Neural progenitor cell (in vitro differentiated cells): ENCODE results near the gene ENC1. TPM values are rescaled to one million over a fixed set of nuclear protein-coding genes. Genes with fewer than 3 reads are reported as not detected.
A peak's percentile ranks its signal among the peaks of the same experiment; 100 is the strongest.

ENCODE experiments used
- DNase-seq: peaks from one replicate; pipeline ENCODE4 v3.0.0-alpha.2; 2016; ENCODE audit warnings: low spot score
- H2AFZ ChIP-seq: fragments of 200-600 bp; sonication (generic); replicated peaks from 2 replicates; pipeline ENCODE4 v1.6.1; 2016; ENCODE audit warnings: antibody characterized with exemption
- H3F3A ChIP-seq: fragments of 200-600 bp; sonication (generic); 2 replicates; pipeline ENCODE4 v1.6.1; 2016; ENCODE audit warnings: antibody characterized with exemption, low read depth
- H3K27ac ChIP-seq: fragments of 200-600 bp; sonication (generic); 2 replicates; pipeline ENCODE4 v1.5.1; 2016; ENCODE audit warnings: mild to moderate bottlenecking
- H3K27me3 ChIP-seq: fragments of 200-600 bp; sonication (generic); 2 replicates; pipeline ENCODE4 v1.6.1; 2016; ENCODE audit warnings: mild to moderate bottlenecking, moderate library complexity
- H3K36me3 ChIP-seq: fragments of 200-600 bp; sonication (generic); 2 replicates; pipeline ENCODE4 v1.5.1; 2016
- H3K4me1 ChIP-seq: fragments of 200-600 bp; sonication (generic); 2 replicates; pipeline ENCODE4 v1.6.1; 2016; ENCODE audit warnings: mixed run types
- H3K4me2 ChIP-seq: fragments of 200-600 bp; sonication (generic); 2 replicates; pipeline ENCODE4 v1.6.1; 2016
- H3K4me3 ChIP-seq: fragments of 200-600 bp; sonication (generic); 2 replicates; pipeline ENCODE4 v1.5.1; 2016
- H3K79me2 ChIP-seq: fragments of 200-600 bp; sonication (generic); 2 replicates; pipeline ENCODE4 v1.6.1; 2016; ENCODE audit warnings: low read depth
- H3K9ac ChIP-seq: fragments of 200-600 bp; sonication (generic); 2 replicates; pipeline ENCODE4 v1.6.1; 2016
- H3K9me3 ChIP-seq: fragments of 200-600 bp; sonication (generic); 2 replicates; pipeline ENCODE4 v1.5.1; 2016; ENCODE audit warnings: low read depth
- H4K20me1 ChIP-seq: fragments of 200-600 bp; sonication (generic); 2 replicates; pipeline ENCODE4 v1.6.1; 2016; ENCODE audit warnings: low read depth
- H3K27ac Mint-ChIP-seq: 3 replicates; pipeline ENCODE4 v1.8.0; 2021; ENCODE audit warnings: mixed read lengths
- H3K27me3 Mint-ChIP-seq: 2 replicates; pipeline ENCODE4 v1.8.0; 2022; ENCODE audit warnings: low read depth, mild to moderate bottlenecking, inconsistent platforms, moderate library complexity, mixed read lengths; ENCODE audit not compliant: insufficient read depth
- H3K36me3 Mint-ChIP-seq: 3 replicates; pipeline ENCODE4 v1.8.0; 2021; ENCODE audit warnings: mixed read lengths
- H3K4me1 Mint-ChIP-seq: 3 replicates; pipeline ENCODE4 v1.8.0; 2021; ENCODE audit warnings: mixed read lengths
- H3K4me3 Mint-ChIP-seq: 3 replicates; pipeline ENCODE4 v1.8.0; 2021; ENCODE audit warnings: mild to moderate bottlenecking, moderate library complexity, mixed read lengths
- H3K9me3 Mint-ChIP-seq: 3 replicates; pipeline ENCODE4 v1.8.0; 2020; ENCODE audit warnings: mixed read lengths
- CTCF ChIP-seq: fragments of 200-600 bp; sonication (generic); IDR thresholded peaks from 2 replicates; pipeline ENCODE4 v1.5.1; 2017; ENCODE audit warnings: antibody characterized with exemption, mild to moderate bottlenecking
- EZH2 ChIP-seq: fragments of 200-600 bp; sonication (generic); IDR thresholded peaks from 2 replicates; pipeline ENCODE4 v1.6.1; 2017; ENCODE audit warnings: antibody characterized with exemption, mild to moderate bottlenecking, moderate library complexity
- EZH2phosphoT487 ChIP-seq: fragments of 200-600 bp; sonication (generic); IDR thresholded peaks from 2 replicates; pipeline ENCODE4 v1.6.1; 2017; ENCODE audit warnings: antibody characterized with exemption
- total RNA-seq: library from RNA; depleted of rRNA; stranded (reverse); fragments of >200 nt; gene quantifications from 2 replicates; pipeline ENCODE4 v1.2.3, GENCODE V29; 2015; ENCODE audit warnings: low replicate concordance

The ENC1 gene
- total RNA-seq, 1 donor from 2014 or later, result 73.8 TPM

DNA sequence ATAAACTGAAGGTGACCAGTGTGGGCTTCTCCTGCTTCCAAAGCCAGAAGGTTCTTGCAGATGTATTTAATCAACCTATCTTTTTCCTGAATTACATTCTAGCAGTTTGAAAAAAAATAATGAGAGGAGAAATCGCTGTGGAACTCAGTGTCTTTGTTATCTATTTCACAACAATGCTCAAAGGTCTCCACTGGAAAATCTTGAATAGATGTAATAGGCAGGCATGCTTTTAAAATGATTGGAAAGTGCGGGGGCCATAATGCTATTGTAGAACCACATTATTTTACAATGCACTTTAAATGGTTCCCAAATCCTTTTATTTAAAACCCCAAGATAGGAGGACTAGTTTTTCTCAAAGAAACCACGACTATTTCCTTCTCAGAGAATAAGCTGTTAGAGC lies 23.3 kb downstream of the ENC1 start:
- no peak for TF ChIP-seq CTCF
- no peak for TF ChIP-seq EZH2phosphoT487
- no peak for TF ChIP-seq EZH2
- Histone ChIP-seq H3K9ac (no peak overlapping the region), H3F3A (peaks cover 9% of the 10 kb centered on the region), H3K36me3 (no peaks in the 10 kb centered on the region), H3K27me3 (no peaks in the 10 kb centered on the region), H3K9me3 (no peaks in the 10 kb centered on the region), H2AFZ (no peak overlapping the region), H3K4me3 (no peak overlapping the region), H3K27ac (no peak overlapping the region), H4K20me1 (no peaks in the 10 kb centered on the region), H3K4me1 (peaks cover 18% of the 10 kb centered on the region), H3K79me2 (no peaks in the 10 kb centered on the region), H3K4me2 (no peak overlapping the region)
- no peak for DNase-seq
- Mint-ChIP-seq H3K4me1 (peaks cover 19% of the 10 kb centered on the region), H3K36me3 (no peaks in the 10 kb centered on the region), H3K4me3 (no peak overlapping the region), H3K27me3 (no peaks in the 10 kb centered on the region), H3K9me3 (peaks cover 10% of the 10 kb centered on the region), H3K27ac (no peak overlapping the region)

GRCh38 chr5:74616236-74617146 lies 24.0 kb downstream of the ENC1 start:
- H4K20me1 ChIP-seq, result no peaks in the 10 kb centered on the region
- peak overlapping the region; percentile 25 for H3K27ac Mint-ChIP-seq
- H3K79me2 ChIP-seq, result no peaks in the 10 kb centered on the region
- no peak for DNase-seq
- H3K9ac ChIP-seq, result no peak overlapping the region
- H3K27ac ChIP-seq, result no peak overlapping the region
- H3K27me3 Mint-ChIP-seq, result no peaks in the 10 kb centered on the region
- H3K4me3 Mint-ChIP-seq, result no peak overlapping the region
- H3K36me3 Mint-ChIP-seq, result no peaks in the 10 kb centered on the region
- peaks cover 19% of the 10 kb centered on the region for H3K4me1 Mint-ChIP-seq
- TF ChIP-seq CTCF (no peak), EZH2 (no peak), EZH2phosphoT487 (no peak)
- no peaks in the 10 kb centered on the region for H3K27me3 ChIP-seq
- H3K4me3 ChIP-seq, result no peak overlapping the region
- no peak overlapping the region for H3K4me2 ChIP-seq
- peaks cover 10% of the 10 kb centered on the region for H3K9me3 Mint-ChIP-seq
- H3K36me3 ChIP-seq, result no peaks in the 10 kb centered on the region
- no peaks in the 10 kb centered on the region for H3K9me3 ChIP-seq
- peaks cover 18% of the 10 kb centered on the region for H3K4me1 ChIP-seq
- peaks cover 9% of the 10 kb centered on the region for H3F3A ChIP-seq
- H2AFZ ChIP-seq, result no peak overlapping the region

- H4K20me1 ChIP-seq, result no peaks in the 10 kb centered on the region
- H3K4me3 ChIP-seq, result no peak overlapping the region
- Mint-ChIP-seq H3K9me3 (no peaks in the 10 kb centered on the region), H3K36me3 (no peaks in the 10 kb centered on the region), H3K4me1 (peaks cover 29% of the 10 kb centered on the region), H3K4me3 (no peak overlapping the region), H3K27me3 (peaks cover 2% of the 10 kb centered on the region), H3K27ac (no peak overlapping the region)
- no peak overlapping the region for H3K4me2 ChIP-seq
- H3K27me3 ChIP-seq, result no peaks in the 10 kb centered on the region
- no peaks in the 10 kb centered on the region for H3K9me3 ChIP-seq
- no peak overlapping the region for H2AFZ ChIP-seq
- no peak overlapping the region for H3K27ac ChIP-seq
- peaks cover 15% of the 10 kb centered on the region for H3K4me1 ChIP-seq
- H3F3A ChIP-seq, result peaks cover 9% of the 10 kb centered on the region
- H3K79me2 ChIP-seq, result no peaks in the 10 kb centered on the region
- H3K9ac ChIP-seq, result no peak overlapping the region
- no peak for TF ChIP-seq CTCF
- no peak for TF ChIP-seq EZH2
- TF ChIP-seq EZH2phosphoT487, result no peak
- DNase-seq, result no peak
- H3K36me3 ChIP-seq, result no peaks in the 10 kb centered on the region
Measured at GRCh38 chr5:74613283-74613682, 27.2 kb downstream of the ENC1 start.
